Activated CD4-positive, alpha-beta T cell treated with anti-CD3 and anti-CD28 coated beads, Interleukin-2, Interleukin-6, amounts not matched to agents 100 ng/mL and 50 ng/mL, durations not matched to agents 16 hours and 8 hours (primary cell): Measurements from ENCODE around the gene PACRG.

ENCODE experiments used
- DNase-seq: peaks from one replicate; pipeline ENCODE4 v3.0.0-alpha.2; 2020

Gene PACRG

DNA sequence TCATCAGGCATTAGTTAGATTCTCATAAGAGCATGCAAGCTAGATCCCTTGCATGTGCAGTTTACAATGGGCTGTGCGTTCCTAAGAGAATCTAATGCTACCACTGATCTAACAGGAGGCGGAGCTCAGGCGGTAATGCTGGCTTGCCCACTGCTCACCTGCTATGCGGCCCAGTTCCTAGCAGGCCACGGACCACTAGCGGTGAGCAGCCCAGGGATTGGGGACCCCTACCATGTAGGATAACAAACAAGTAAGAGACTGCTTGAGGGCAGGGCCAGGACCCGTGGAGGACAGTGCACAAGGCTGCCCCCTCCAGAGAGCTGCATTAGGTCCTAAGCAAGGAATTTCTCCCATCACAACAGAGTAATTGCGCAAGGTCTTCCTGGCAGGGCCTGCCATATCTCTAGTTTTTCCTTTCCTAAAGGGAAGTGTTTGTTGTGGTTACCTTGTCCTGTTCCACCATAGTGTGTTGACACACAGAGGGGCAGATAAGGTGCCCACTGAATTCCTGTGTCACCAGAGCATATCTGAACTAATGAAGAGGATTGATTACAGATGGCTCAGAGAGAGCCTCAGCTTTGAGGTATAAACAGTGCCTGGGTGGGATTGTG, 58.0 kb downstream of the PACRG start:
- no peak for DNase-seq

GRCh38 chr6:162798546-162799266, 70.9 kb downstream of the PACRG start:
- DNase-seq: no peak

DNA sequence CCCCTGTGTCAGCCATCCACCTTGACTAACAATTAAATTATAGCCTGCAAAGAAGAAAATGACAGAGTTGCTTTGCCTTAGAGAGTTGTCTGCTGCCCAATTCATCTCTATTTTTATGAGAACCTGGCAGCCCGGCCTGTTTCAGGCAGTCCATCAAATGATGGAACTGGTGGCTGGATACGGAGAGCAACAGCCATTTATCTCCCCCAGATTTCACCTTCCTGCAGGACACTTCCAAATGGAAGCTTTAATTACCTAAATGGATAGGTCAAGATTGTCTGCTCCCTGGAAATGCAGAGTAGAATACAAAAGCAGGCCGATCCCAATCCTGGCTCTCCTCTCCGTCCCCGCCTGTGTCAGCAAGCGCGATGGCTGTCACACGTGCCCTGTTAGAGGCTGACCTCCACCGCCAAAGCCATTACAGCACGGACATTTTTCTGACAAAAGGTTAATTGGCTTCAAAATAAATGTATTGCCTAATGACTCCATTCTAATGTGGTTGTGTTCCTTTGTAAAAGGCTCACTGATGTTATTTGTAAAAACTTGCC, 86.7 kb downstream of the PACRG start:
- DNase-seq: no peak

DNA sequence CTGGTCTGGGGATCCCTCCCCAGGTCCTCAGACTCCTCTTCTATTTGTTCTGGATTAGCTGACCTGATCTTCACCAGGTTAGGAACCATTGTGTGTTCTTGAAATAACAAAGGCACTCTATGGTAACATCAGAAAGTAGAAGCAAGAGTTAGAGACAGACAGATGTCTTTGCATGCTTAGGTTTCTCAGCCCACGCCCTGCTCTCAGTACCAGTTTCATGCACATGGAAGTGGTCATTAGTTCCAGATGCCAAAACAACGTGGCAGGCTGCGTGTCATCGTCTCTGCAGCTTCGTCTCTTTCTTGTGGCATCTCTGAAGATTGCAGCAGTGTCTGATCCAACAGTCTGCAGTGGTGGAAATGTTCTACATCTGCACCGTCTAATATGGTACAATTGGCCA, 89.4 kb downstream of the PACRG start:
- DNase-seq: no peak

- DNase-seq: no peak
These were observed 91.5 kb downstream of the PACRG start for GRCh38 chr6:162819284-162819683.

- DNase-seq: no peak
These were observed 93.3 kb downstream of the PACRG start for GRCh38 chr6:162821102-162821501.

DNA sequence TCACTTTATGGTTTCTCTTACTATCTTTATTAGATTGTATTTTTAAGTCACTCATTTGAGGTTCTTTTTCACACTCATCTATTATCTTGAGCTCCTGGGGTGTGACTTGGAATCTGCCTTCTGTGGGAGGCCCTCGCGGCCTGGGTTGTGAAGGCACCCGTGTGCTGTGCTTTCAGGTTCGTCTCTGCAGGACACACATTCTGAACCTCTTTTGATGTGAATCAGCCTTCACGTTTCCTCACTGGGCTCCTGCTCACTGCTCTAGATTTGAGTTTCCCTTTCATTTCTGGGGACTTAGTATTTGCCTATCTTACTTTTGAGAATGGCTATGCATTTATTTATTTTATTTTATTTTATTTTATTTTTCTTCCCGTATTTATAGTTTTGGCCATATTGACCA, 97.8 kb downstream of the PACRG start:
- peak; percentile 22 for DNase-seq

- peak; percentile 13 for DNase-seq
These were observed 101.4 kb downstream of the PACRG start for GRCh38 chr6:162829013-162829742.

DNA sequence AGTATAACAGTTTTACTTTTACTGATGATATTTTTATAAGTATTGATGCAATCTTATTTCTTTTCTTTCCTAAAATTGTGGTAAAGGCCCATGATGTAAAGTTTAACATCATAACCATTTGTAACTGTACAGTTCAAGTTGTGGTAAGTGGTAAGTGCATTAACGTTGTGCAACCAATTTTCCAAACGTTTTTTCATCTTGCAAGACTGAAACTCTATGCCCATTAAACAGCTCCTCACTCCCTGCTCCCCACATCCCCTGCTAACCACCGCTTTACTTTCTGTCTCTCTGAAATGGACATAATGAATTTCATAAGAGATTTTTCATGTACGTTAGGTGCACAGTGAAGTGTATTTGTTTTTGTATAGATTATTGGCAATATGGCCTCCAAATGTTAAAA, 106.0 kb downstream of the PACRG start:
- DNase-seq: no peak

DNA sequence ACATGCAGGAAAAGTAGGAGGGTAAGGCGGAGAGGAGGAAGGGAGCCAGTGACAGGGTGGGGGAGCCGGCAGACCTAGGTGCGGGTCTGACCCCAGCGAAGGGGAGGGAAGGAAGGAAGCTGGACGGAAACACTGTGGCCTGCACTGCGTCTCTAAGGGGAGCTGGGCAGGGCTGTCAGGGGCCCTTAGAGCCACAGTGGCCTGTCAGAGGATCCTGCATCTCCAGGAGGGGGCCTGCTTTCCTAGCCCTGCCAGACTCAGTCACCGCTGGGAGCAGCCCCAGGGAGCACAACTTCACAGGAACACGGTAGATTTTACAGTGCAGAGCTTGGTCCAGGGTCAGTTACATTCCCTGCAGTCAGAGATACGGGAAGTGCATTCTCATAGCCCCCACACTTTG, 118.2 kb downstream of the PACRG start:
- no peak for DNase-seq

GRCh38 chr6:162846723-162847122, 118.9 kb downstream of the PACRG start:
- no peak for DNase-seq

DNA sequence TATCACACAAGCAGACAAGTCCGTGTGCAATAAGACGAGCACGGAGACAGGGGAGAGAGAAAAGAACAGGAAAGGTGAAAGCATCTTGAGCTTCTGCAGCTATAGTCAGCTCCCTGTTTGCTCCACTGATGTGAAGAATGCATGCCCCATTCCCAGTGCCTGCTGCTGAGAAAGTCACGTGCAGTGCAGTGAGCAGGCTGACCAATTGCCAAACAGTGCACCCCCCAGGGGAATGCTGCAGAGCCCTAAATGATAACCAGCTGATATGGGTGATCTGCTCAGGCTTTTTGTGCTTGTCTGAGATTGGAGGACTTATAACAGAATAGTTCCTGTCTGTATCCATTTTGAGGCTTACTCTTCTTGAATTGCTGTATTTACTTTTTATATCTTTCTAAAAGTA, 121.5 kb downstream of the PACRG start:
- no peak for DNase-seq

GRCh38 chr6:162852192-162852591, 124.4 kb downstream of the PACRG start:
- no peak for DNase-seq

- DNase-seq: no peak
These were observed 125.2 kb downstream of the PACRG start for GRCh38 chr6:162852840-162853577.

DNA sequence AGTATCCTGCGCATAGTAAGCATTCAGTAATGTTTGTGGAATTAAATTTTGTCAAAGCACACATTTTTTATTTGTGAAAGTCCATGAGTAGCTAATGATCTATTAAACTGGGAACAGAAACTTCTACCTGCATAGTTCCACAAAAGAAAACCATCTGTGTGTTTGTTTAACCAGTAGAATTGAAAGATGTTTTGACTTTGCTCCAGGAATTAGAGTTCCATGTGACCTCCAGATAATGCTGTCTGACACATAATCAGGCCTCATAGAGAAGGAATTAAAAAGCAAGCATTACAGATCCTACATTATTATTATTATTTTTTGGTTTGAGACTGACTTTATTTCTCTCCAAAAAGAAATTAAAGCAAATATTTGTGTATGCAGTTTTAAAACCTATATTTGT, 126.5 kb downstream of the PACRG start:
- DNase-seq: no peak

GRCh38 chr6:162854734-162855191, 127.0 kb downstream of the PACRG start:
- DNase-seq: no peak

GRCh38 chr6:162856885-162857284, 129.1 kb downstream of the PACRG start:
- DNase-seq: no peak

DNA sequence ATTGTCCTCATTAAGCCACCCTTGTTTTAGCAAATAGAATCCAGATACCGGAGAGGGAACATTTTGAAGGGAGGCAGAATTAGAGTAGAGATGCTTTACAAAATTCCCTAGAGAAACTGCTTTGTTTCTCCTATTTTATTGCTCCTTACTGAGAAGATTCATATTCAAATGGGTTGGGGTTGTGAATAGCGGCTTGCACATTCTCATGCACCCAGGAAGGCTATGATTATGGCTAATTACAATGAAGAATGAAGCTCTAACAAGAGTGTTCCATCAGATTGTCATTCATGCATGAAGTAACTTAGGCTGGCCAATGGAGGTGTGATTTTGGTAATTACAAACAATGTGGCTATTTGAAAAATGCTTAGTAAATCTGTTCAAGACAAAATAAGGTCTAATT, 129.6 kb downstream of the PACRG start:
- no peak for DNase-seq

- no peak for DNase-seq
These were observed 134.7 kb downstream of the PACRG start for GRCh38 chr6:162862462-162862861.

DNA sequence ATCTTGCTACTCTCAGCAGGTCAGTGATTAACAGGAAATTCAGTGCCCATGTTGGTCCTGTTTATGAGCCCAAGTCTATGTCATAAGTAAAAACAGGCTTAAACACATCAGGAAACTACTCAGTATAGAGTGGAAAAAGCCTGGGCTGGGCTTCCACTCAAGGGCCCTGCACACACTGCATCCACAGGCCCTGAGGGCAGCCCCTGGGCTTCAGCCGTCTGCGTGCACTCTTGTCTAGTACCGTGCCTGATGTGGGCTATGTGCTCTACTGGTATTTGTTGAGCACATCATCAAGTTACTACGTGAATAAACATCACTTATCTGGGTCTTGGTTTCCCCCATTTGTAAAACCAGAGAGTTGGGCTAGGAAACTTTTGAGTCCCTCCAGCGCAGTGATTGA, 135.2 kb downstream of the PACRG start:
- no peak for DNase-seq

DNA sequence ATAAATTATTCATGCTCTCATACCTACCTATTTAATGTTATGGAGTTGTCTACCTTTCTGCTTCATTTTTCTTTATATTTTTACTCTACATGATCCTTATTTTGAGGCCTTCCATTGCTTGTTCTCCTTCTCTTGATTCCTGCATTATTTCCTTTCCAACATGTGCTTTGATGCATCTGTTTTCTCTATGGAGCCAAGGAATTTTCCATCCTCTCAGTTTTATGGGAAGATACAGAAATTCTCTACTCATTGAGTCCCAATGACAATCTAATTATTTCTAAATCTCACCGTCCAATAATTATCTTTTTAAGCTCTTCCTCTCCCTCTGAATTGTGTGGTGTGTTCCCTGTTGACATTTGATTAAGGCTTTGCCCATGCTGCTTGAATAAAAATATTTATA, 136.0 kb downstream of the PACRG start:
- DNase-seq: no peak

- DNase-seq: no peak
These were observed 137.1 kb downstream of the PACRG start for GRCh38 chr6:162864911-162865310.

- no peak for DNase-seq
These were observed 138.9 kb downstream of the PACRG start for GRCh38 chr6:162866656-162867055.
